SK-N-SH (cell line): ENCODE data around the gene JMJD4.

Experiments
- CTCF ChIP-seq: fragments of 200-600 bp; sonication (generic); IDR thresholded peaks from 2 replicates; pipeline ENCODE4 v1.6.1; 2017; ENCODE audit warnings: antibody characterized with exemption, mild to moderate bottlenecking, moderate library complexity
- EP300 ChIP-seq, 2 experiments: IDR thresholded peaks; 2 replicates each; pipeline versions ENCODE4 v1.4.0 to v1.6.1; 2012; ENCODE audit warnings: borderline replicate concordance in 1 of 2, low read depth in 1 of 2, low read length in 1 of 2
- EZH2phosphoT487 ChIP-seq: fragments of 200-600 bp; sonication (generic); IDR thresholded peaks from 2 replicates; pipeline ENCODE4 v1.6.1; 2017; ENCODE audit warnings: low read depth, mixed run types, mild to moderate bottlenecking, antibody characterized with exemption, moderate library complexity, borderline replicate concordance
- MAX ChIP-seq: IDR thresholded peaks from 2 replicates; pipeline ENCODE4 v1.4.0; 2012; ENCODE audit warnings: low read depth
- NRF1 ChIP-seq: IDR thresholded peaks from 2 replicates; pipeline ENCODE4 v1.6.1; 2012; ENCODE audit warnings: low read depth, mild to moderate bottlenecking, low read length
- POLR2AphosphoS5 ChIP-seq: IDR thresholded peaks from 2 replicates; pipeline ENCODE4 v1.6.1; 2012; ENCODE audit warnings: low read depth, low read length
- REST ChIP-seq: IDR thresholded peaks from 2 replicates; pipeline ENCODE4 v1.6.1; 2012; ENCODE audit warnings: mild to moderate bottlenecking, low read depth, low read length, moderate library complexity
- SMC3 ChIP-seq: IDR thresholded peaks from 2 replicates; pipeline ENCODE4 v1.6.1; 2012; ENCODE audit warnings: low read depth, low read length, improper control_type of control experiment
- TAF1 ChIP-seq: IDR thresholded peaks from 2 replicates; pipeline ENCODE4 v1.6.1; 2012; ENCODE audit warnings: low read depth, mild to moderate bottlenecking, low read length, moderate library complexity, borderline replicate concordance
- TCF12 ChIP-seq: IDR thresholded peaks from 2 replicates; pipeline ENCODE4 v1.4.0; 2012
- TEAD4 ChIP-seq: IDR thresholded peaks from 2 replicates; pipeline ENCODE4 v1.4.0; 2012; ENCODE audit warnings: mild to moderate bottlenecking, borderline replicate concordance; ENCODE audit not compliant: insufficient read depth
- USF2 ChIP-seq: fragments of 150-350 bp; IDR thresholded peaks from 2 replicates; pipeline ENCODE4 v1.6.1; 2017; ENCODE audit warnings: antibody characterized with exemption, low read length, low read depth, borderline replicate concordance
- YY1 ChIP-seq: IDR thresholded peaks from 2 replicates; pipeline ENCODE4 v1.4.0; 2012; ENCODE audit warnings: low read depth, mild to moderate bottlenecking

DNA sequence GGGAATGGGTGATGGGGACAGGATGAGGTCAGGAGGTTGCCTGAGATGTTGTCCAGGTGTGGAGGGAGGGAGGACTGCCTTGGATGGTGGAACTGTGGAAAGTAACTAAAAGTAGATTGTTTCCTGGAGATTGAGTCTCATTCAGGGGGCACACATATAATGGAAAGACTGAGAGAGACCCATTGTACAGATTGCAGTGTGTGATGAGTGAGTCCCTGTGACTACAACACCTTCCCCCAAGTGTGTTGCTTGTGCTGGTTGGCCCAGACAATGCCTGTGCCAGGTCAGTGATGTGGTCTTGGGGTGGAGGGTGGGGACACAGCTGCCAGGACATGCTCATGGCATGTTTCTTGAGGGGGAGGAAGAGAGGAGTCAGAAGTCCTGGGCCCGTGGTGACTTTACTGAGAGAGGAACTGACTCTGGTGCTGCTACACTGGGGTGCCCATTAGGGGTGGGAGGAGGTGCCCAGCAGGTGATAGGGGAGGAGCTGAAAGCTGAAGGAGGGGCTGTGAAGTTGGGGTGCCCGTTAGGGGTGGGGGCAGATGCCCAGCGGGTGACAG lies 5.4 kb upstream of the JMJD4 start:
- TF ChIP-seq POLR2AphosphoS5: no peak
- no peak for TF ChIP-seq MAX
- TF ChIP-seq TCF12: no peak
- TF ChIP-seq CTCF: no peak
- TF ChIP-seq SMC3: no peak
- no peak for TF ChIP-seq YY1
- TF ChIP-seq EP300 (IDR thresholded peaks at IDR 0.05; ENCODE audit: borderline replicate concordance in 1 of 2, low read depth in 1 of 2, low read length in 1 of 2): no peak
- TF ChIP-seq REST: no peak
- TF ChIP-seq EZH2phosphoT487: no peak
- no peak for TF ChIP-seq TEAD4
- no peak for TF ChIP-seq USF2
- no peak for TF ChIP-seq NRF1
- TF ChIP-seq TAF1: no peak
